HG03103 (cell line): ENCODE data around the gene NPM3.

Experiments used
- ATAC-seq: cut with Tn5 transposase; IDR thresholded peaks from one replicate; pipeline ENCODE4 v1.9.1; 2021; ENCODE audit warnings: low read depth; ENCODE audit not compliant: unreplicated experiment

Gene NPM3

DNA sequence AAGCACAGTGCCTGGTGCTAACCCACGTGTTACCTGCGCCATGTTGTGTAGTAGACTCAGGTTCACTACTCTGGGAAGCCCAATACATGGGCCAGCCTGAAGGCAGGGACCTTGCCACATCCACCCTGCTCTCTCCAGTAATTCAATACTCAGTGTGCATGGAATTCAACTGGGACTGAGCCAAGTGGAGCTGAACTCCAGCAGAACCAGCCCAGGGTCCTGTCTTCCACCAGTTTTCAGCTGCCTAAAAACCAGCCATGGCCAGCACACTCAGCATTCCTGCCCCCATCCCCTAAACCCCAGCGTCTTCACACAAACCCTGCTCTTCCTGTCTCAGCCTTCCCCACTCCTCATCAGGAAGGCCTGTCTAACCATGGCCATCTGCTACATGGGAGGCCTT, 22.7 kb downstream of the NPM3 start:
- no peak for ATAC-seq

DNA sequence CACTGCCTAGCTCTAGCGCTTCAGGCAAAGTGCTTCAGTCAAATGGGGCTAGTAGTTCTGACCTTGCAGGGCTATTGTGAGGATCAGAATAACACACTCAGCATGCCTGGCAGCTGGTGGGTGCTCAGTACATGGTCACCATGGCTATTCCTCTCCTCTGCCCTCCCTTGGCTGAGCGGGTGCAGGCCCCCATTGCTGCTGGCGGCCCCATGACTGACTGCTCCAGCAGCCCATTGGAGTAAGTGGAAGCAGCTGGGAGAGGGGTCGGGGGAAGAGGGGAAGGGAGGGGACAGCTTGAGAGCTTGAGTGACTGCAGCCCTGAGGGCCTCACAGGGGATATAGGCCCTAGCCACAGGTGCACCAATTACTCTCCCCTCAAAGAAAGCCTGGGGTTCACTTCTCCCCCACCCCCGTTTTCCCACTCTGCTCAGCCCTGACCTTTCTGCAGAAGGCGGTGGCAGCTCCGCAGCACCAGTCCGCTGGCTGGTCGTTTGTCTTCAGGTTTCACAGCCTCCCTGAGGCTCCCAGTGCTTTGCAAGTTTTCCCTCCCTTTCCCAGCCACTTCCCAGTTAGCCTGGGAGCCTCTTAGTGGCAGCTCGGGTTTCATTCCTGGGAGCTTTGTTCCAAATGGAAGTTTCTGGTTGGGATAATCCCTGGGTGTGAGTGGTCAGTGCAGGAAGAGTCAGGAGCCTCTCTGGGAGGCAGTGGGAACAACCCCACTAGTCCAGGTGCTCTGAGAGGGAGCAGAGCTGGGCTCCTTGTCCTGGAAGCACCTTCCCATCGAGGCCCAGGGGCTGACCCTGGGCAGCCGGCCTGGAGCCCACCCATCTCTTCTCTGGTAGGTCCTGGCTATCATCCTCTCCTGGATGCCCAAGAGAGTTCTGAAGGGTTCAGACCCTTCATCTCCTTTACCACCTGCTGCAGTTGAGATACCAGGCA, 23.7 kb downstream of the NPM3 start:
- no peak for ATAC-seq

DNA sequence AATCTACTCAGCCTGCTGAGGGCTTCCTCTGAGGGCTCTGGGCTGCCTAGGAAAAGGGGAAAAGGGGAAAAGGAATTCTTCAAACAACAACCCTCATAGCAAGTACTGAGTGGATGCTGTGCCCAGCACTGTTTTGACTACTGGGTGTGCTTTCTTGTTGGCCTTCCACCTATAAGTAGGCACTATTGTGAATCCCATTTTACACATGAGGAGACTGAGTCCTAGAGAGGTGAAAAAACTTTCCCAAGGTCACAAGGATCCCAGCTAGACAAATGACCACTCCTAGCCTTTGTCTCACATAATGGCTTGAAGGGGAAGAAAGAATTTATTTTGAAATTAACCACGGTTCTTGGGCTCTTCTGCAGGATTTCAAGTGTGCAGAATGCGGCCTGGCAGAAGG, 24.4 kb downstream of the NPM3 start:
- no peak for ATAC-seq

DNA sequence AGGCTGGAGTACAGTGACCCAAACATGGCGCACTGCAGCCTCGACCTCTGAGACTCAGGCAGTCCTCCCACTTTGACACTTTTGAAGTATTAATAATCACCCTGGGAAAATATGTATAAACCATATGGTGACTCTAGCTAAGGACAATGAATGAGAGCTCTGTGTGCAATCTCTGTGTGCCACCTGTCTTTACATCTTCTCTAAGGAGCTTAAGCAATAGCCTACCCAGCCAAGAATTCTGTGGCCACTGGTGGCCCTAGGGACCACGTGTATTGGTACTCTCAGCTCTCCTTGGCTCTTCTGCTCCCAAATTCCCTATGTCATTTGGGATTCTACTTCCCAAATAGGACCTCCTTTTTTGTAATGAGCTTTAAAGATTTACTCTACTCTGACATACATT, 31.0 kb downstream of the NPM3 start:
- no peak for ATAC-seq

DNA sequence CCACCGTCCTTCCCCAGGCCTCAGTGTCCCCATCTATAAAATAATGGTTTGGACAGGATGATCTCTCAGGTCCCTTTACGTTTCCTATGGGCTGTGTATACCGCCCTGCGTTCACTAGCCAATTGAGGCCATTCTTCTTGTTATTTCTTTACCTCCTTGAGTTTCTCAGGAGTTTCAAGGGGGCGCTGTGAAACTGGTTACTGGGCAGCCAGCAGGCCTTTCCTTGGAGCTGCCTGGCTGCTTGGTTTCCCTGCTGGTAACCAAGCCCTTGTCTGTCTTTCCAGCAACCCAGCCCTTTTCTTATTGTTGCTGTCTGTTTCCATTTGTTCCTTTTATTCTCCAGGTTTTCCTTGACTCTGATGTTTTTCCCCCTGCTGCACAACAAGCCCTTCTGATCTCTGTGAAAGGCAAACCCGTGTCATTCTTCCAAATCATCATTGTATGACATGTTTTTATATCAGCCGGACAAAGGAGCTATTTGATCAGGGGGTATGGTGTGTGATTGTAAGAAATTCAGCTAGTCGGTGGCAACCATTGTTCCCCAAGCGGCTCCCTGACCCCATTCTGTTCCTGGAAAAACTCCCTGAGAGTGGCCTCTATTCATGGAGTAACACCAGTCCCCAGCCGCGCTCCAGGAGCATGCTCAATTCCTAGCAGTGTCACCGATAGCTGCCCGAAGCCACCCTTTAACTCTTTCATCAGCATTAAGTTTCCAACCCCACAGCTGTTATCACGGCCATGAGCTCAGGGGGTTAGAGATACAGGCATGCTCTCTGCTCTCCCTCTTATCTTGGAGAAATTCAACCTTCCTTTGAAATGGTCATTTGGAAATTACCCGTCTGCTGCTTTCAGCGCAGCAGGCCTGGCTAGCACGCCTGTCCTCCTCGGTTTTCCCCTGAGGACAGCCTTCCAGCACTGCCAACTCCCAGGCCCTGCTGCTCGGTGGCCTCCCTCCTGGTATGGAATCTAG, 33.9 kb downstream of the NPM3 start:
- no peak for ATAC-seq

- ATAC-seq: no peak
Measured at GRCh38 chr10:101748496-101748895, 34.8 kb downstream of the NPM3 start.

DNA sequence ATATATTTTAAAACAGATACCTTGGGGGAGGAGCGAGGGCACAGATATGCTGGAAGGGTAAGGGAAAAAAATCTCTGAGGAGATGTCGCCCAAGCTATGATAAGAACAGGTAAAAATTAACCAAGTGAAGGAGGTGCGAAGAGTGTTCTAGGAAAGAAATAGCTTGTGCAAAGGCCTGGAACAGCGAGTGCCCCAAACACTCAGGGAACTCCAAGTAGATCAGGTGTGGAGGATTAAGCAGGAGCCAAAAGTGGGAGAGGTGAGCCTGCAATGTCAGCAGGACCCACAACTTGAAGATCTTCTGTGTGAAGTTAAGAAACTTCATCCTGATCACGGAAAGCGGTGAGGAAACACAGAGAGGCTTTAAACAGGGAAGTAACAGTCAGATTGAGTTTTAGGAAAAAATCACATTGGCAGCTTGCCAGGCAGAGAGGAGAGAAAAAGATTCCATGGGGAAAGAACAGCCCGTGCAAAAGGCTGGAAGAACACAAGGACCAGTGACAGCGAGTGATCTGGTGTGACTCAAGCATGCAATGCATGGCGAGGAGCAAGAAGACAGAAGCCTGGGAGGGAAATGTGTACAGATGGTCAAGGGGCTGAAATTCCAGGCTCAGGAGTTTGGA, 38.1 kb downstream of the NPM3 start:
- ATAC-seq: no peak

DNA sequence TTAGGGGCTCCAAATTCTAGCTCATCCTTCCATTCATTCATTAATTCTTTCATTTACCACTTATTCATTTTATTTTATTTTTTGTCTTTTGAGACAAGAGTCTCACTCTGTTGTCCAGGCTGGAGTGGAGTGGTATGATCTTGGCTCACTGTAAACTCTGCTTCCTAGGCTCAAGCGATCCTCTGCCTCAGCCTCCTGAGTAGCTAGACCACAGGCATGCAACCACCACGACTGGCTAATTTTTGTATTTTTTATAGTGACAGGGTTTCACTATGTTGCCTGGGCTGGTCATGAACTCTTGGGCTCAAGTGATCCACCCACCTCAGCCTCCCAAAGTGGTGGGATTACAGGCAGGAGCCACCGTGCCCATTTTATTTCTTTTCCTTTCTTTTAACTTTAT, 39.0 kb downstream of the NPM3 start:
- no peak for ATAC-seq

DNA sequence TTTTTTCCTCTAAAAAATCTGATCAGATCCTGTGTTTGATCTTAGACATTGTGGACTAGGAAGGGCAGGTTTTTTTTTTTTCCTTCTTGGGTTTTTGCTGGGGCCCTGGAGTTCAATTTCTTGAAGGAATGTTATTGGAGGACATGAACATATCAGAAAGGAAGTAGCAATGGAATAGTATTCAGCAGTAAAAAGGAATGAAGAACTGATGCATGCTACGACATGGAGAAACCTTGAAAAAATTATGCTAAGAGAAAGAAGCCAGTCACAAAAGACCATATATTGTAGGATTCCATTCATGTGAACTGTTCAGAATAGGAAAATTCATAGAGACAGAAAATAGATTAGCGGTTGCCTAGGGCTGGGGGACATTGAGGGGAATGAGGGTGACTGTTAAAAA, 41.3 kb downstream of the NPM3 start:
- ATAC-seq: no peak

DNA sequence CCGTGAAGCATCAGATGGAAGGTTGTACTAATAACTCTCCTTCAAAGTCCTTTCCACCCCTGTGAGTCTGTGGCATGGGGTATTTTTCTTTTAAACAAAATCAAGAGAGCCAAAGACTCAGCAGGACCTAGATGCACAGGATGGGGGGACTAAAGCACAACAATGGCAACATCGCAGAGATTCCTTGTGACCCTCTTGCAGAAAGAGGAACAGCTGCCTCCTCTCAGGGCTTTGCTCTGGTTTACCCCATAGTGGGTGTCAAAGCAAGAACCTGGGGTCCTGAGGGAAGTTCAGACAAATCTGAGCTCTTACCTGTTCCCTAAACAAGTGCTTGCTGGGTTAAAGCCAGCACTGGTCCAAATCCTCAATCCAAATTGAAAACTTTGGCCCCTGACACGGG, 46.6 kb downstream of the NPM3 start:
- no peak for ATAC-seq

DNA sequence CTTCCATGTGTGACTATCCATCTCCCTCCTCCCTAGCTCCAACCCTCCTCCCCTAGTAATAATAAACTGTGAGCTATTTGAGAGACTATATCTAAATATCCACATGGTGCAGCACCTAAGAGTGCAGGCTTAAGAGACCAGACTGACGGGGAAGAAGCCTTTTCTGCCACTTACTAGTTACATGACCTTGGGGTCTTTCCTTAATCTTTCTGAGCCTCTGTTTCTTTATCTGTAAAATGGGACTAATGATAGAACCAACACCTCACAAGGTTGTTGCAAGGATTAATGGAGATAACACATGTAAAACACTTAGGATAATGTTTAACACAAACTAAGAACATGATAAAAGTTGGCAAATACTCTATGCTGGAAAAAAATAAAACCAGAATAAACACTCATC, 51.1 kb downstream of the NPM3 start:
- no peak for ATAC-seq
